Chondrocyte (in vitro differentiated cells): ENCODE measurements around the gene RABGAP1L. TPM values are rescaled to one million over a fixed set of nuclear protein-coding genes. Genes with fewer than 3 reads are reported as not detected.
"Not testable (repeated sequence)": the region's sequence is repeated elsewhere in the genome, so short reads cannot be mapped to it uniquely, and the experiment has no call there.

Experiments
- DNase-seq: peaks from one replicate; pipeline ENCODE4 v3.0.0; 2021; ENCODE audit warnings: mixed read lengths, low spot score
- H3K27ac Mint-ChIP-seq: one replicate; pipeline ENCODE4 v1.8.0; 2021; ENCODE audit warnings: mild to moderate bottlenecking, moderate library complexity, mixed read lengths; ENCODE audit not compliant: unreplicated experiment
- H3K27me3 Mint-ChIP-seq: 2 replicates; pipeline ENCODE4 v1.8.0; 2021; ENCODE audit warnings: low read depth, mixed read lengths
- H3K36me3 Mint-ChIP-seq: 2 replicates; pipeline ENCODE4 v1.8.0; 2021; ENCODE audit warnings: low read depth, mixed read lengths
- H3K4me1 Mint-ChIP-seq: 2 replicates; pipeline ENCODE4 v1.8.0; 2021; ENCODE audit warnings: low read depth, mild to moderate bottlenecking, mixed read lengths
- H3K4me3 Mint-ChIP-seq: one replicate; pipeline ENCODE4 v1.8.0; 2021; ENCODE audit warnings: mild to moderate bottlenecking, moderate library complexity, mixed read lengths; ENCODE audit not compliant: unreplicated experiment
- H3K9me3 Mint-ChIP-seq: 2 replicates; pipeline ENCODE4 v1.8.0; 2021; ENCODE audit warnings: low read depth, mixed read lengths
- total RNA-seq: library from RNA; stranded (reverse); gene quantifications from 3 replicates; pipeline ENCODE4 v1.2.1, GENCODE V29; 2021
- TF ChIP-seq, protein P1 (sequence below): fragments of 200-600 bp; sonication (generic); IDR thresholded peaks from 2 replicates; pipeline ENCODE4 v1.5.0; 2021; ENCODE audit warnings: antibody characterized with exemption, mild to moderate bottlenecking, moderate library complexity

The RABGAP1L gene
- total RNA-seq, 1 donor from 2014 or later = 27.1 TPM

- no peak for DNase-seq
- Mint-ChIP-seq H3K27me3 (no peaks in the 10 kb centered on the region), H3K9me3 (no peaks in the 10 kb centered on the region), H3K4me3 (no peak overlapping the region), H3K36me3 (no peaks in the 10 kb centered on the region), H3K27ac (no peak overlapping the region), H3K4me1 (no peaks in the 10 kb centered on the region)
- TF ChIP-seq, protein P1, sequence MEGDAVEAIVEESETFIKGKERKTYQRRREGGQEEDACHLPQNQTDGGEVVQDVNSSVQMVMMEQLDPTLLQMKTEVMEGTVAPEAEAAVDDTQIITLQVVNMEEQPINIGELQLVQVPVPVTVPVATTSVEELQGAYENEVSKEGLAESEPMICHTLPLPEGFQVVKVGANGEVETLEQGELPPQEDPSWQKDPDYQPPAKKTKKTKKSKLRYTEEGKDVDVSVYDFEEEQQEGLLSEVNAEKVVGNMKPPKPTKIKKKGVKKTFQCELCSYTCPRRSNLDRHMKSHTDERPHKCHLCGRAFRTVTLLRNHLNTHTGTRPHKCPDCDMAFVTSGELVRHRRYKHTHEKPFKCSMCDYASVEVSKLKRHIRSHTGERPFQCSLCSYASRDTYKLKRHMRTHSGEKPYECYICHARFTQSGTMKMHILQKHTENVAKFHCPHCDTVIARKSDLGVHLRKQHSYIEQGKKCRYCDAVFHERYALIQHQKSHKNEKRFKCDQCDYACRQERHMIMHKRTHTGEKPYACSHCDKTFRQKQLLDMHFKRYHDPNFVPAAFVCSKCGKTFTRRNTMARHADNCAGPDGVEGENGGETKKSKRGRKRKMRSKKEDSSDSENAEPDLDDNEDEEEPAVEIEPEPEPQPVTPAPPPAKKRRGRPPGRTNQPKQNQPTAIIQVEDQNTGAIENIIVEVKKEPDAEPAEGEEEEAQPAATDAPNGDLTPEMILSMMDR = no peak
Measured at GRCh38 chr1:174497478-174497877, 338.2 kb downstream of the RABGAP1L start.

- not testable (repeated sequence) for H3K27me3 Mint-ChIP-seq, H3K4me3 Mint-ChIP-seq, H3K9me3 Mint-ChIP-seq, H3K27ac Mint-ChIP-seq, DNase-seq, H3K4me1 Mint-ChIP-seq, H3K36me3 Mint-ChIP-seq
Measured at GRCh38 chr1:174516755-174517154, 357.4 kb downstream of the RABGAP1L start.

GRCh38 chr1:174519844-174520243, 360.5 kb downstream of the RABGAP1L start:
- TF ChIP-seq, protein P1 = no peak
- no peaks in the 10 kb centered on the region for H3K36me3 Mint-ChIP-seq
- H3K4me1 Mint-ChIP-seq = peaks cover 2% of the 10 kb centered on the region
- no peak for DNase-seq
- no peaks in the 10 kb centered on the region for H3K27me3 Mint-ChIP-seq
- no peak overlapping the region for H3K27ac Mint-ChIP-seq
- peaks cover 15% of the 10 kb centered on the region for H3K9me3 Mint-ChIP-seq
- no peak overlapping the region for H3K4me3 Mint-ChIP-seq

GRCh38 chr1:174531751-174532150, 372.4 kb downstream of the RABGAP1L start:
- Mint-ChIP-seq H3K4me3 (no peak overlapping the region), H3K36me3 (peaks cover 10% of the 10 kb centered on the region), H3K27ac (no peak overlapping the region), H3K9me3 (peaks cover 25% of the 10 kb centered on the region), H3K4me1 (no peaks in the 10 kb centered on the region), H3K27me3 (no peaks in the 10 kb centered on the region)
- DNase-seq = no peak
- TF ChIP-seq, protein P1 = no peak

GRCh38 chr1:174534789-174535188, 375.5 kb downstream of the RABGAP1L start:
- TF ChIP-seq, protein P1 = no peak
- Mint-ChIP-seq H3K4me1 (no peaks in the 10 kb centered on the region), H3K9me3 (peaks cover 25% of the 10 kb centered on the region), H3K27me3 (no peaks in the 10 kb centered on the region), H3K36me3 (peaks cover 10% of the 10 kb centered on the region), H3K27ac (no peak overlapping the region), H3K4me3 (no peak overlapping the region)
- DNase-seq = no peak

DNA sequence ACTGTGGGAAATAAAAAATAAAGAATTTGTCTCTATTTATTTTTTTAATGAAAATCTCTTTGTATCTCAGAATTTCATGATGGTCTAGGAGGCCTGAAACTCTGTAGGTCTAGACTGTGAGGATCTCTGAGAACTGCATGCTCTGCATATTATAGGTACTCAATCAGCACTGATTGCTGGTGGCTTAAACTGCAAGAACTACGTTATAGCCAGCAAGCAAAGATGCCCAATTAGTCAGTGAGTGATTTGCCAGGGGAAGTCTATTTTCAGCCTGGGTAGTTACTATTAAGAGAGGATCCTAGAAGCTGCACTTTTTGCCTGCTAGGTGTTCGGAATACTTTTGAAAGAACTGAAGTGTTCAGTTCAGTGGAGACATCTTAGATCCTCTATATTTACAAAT, 375.9 kb downstream of the RABGAP1L start:
- H3K27ac Mint-ChIP-seq = no peak overlapping the region
- peaks cover 25% of the 10 kb centered on the region for H3K9me3 Mint-ChIP-seq
- H3K4me3 Mint-ChIP-seq = no peak overlapping the region

GRCh38 chr1:174543421-174543820, 384.1 kb downstream of the RABGAP1L start:
- not testable (repeated sequence) for H3K4me1 Mint-ChIP-seq, H3K27me3 Mint-ChIP-seq, H3K27ac Mint-ChIP-seq, H3K4me3 Mint-ChIP-seq, DNase-seq
- peaks cover 19% of the 10 kb centered on the region for H3K36me3 Mint-ChIP-seq
- H3K9me3 Mint-ChIP-seq = peaks cover 22% of the 10 kb centered on the region

More for the DNA sequence above, 375.9 kb downstream of the RABGAP1L start:
- TF ChIP-seq, protein P1 = no peak
- Mint-ChIP-seq H3K36me3 (peaks cover 10% of the 10 kb centered on the region), H3K27me3 (no peaks in the 10 kb centered on the region), H3K4me1 (no peaks in the 10 kb centered on the region)
- no peak for DNase-seq
